ENCODE measurements around the gene PAK6.

PAK6 gene

GRCh38 chr15:40320931-40321371 is 82.1 kb downstream of the PAK6 start:
- POLR2A ChIA-PET: no interaction called here
- DNase-seq (ENCODE audit: extremely low spot score): peak; percentile 78
- TF ChIP-seq, protein P1, sequence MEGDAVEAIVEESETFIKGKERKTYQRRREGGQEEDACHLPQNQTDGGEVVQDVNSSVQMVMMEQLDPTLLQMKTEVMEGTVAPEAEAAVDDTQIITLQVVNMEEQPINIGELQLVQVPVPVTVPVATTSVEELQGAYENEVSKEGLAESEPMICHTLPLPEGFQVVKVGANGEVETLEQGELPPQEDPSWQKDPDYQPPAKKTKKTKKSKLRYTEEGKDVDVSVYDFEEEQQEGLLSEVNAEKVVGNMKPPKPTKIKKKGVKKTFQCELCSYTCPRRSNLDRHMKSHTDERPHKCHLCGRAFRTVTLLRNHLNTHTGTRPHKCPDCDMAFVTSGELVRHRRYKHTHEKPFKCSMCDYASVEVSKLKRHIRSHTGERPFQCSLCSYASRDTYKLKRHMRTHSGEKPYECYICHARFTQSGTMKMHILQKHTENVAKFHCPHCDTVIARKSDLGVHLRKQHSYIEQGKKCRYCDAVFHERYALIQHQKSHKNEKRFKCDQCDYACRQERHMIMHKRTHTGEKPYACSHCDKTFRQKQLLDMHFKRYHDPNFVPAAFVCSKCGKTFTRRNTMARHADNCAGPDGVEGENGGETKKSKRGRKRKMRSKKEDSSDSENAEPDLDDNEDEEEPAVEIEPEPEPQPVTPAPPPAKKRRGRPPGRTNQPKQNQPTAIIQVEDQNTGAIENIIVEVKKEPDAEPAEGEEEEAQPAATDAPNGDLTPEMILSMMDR (IDR thresholded peaks at IDR 0.05; ENCODE audit: control extremely low read depth, extremely low read depth, low read depth, missing control alignments): peak; percentile 72
- CTCF ChIA-PET: interaction anchor here (1.0 to 23.2 kb wide), 19 partner anchors 8 to 283 kb away, joined by 3 to 405 read pairs (median 6); partner anchors contain the start of genes CCDC9B and PLCB2

GRCh38 chr15:40322531-40323238 is 83.8 kb downstream of the PAK6 start:
- no peak for DNase-seq (ENCODE audit: extremely low spot score)
- TF ChIP-seq, protein P1 (IDR thresholded peaks at IDR 0.05; ENCODE audit: control extremely low read depth, extremely low read depth, low read depth, missing control alignments): no peak
- CTCF ChIA-PET: interaction anchor here (0.6 to 23.2 kb wide), 19 partner anchors 12 to 128 kb away, joined by 3 to 405 read pairs (median 4); partner anchors contain the start of genes ANKRD63, CCDC9B, KNSTRN and PLCB2
- POLR2A ChIA-PET: interaction anchor here (0.6 to 1.2 kb wide), 3 partner anchors 14 to 163 kb away, joined by 3 to 4 read pairs (median 3); no protein-coding TSS in a partner anchor

GRCh38 chr15:40323239-40323952 is 84.5 kb downstream of the PAK6 start, which contains the start of gene INAFM2:
Gene INAFM2 (plus strand): TSS chr15:40323692. CDS start chr15:40324056, 364 bp downstream.
- peak; percentile 96 for DNase-seq (ENCODE audit: extremely low spot score)
- TF ChIP-seq, protein P1 (IDR thresholded peaks at IDR 0.05; ENCODE audit: control extremely low read depth, extremely low read depth, low read depth, missing control alignments): peak; percentile 40
- POLR2A ChIA-PET: interaction anchor here (0.8 to 1.2 kb wide), 2 partner anchors 13 to 15 kb away, joined by 3 to 4 read pairs; no protein-coding TSS in a partner anchor
- CTCF ChIA-PET: interaction anchor here (0.6 to 23.2 kb wide), 17 partner anchors 13 to 127 kb away, joined by 3 to 405 read pairs (median 4); partner anchors contain the start of genes ANKRD63, CCDC9B, KNSTRN and PLCB2

GRCh38 chr15:40323953-40324937 is 85.4 kb downstream of the PAK6 start:
- no peak for DNase-seq (ENCODE audit: extremely low spot score)
- TF ChIP-seq, protein P1 (IDR thresholded peaks at IDR 0.05; ENCODE audit: control extremely low read depth, extremely low read depth, low read depth, missing control alignments): no peak
- ChIA-PET CTCF (interaction anchor here (0.9 to 8.9 kb wide), 10 partner anchors 13 to 98 kb away, joined by 3 to 222 read pairs (median 6); partner anchors contain the start of genes CCDC9B, KNSTRN and PLCB2), POLR2A (no interaction called here)

DNA sequence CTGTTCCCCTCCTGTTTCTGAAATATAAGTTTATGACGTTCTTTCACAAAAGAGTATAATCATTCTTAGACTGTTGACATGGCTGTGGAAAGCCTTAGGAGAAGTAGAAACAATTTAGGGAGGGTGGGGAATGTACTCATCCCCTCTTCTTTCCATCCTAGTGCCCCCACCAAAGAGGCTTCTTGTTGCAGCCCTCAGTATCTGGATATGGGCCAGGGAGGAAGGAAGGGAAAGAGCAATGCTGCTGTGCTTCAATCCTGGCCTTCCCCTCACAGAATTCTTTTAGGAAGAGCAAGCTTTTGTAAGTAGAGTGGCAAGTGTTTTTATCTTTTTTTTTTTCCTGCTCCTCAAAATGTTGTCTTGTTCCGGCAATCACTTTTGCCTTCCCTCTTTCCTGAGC is 86.3 kb downstream of the PAK6 start:
- CTCF ChIA-PET: interaction anchor here (0.9 to 8.9 kb wide), 7 partner anchors 14 to 97 kb away, joined by 3 to 222 read pairs (median 5); partner anchors contain the start of genes CCDC9B and PLCB2
- no peak for DNase-seq (ENCODE audit: extremely low spot score)

More for the DNA sequence above, 86.3 kb downstream of the PAK6 start:
- TF ChIP-seq, protein P1 (IDR thresholded peaks at IDR 0.05; ENCODE audit: control extremely low read depth, extremely low read depth, low read depth, missing control alignments): no peak
- POLR2A ChIA-PET: no interaction called here
